ENCODE measurements around the gene ICA1L. TPM values are rescaled to one million over a fixed set of nuclear protein-coding genes. Genes with fewer than 3 reads are reported as not detected.

The ICA1L gene
- total RNA-seq, 4 donors from 2014 or later = 12.1 to 35.7 (median 17.5) TPM

DNA sequence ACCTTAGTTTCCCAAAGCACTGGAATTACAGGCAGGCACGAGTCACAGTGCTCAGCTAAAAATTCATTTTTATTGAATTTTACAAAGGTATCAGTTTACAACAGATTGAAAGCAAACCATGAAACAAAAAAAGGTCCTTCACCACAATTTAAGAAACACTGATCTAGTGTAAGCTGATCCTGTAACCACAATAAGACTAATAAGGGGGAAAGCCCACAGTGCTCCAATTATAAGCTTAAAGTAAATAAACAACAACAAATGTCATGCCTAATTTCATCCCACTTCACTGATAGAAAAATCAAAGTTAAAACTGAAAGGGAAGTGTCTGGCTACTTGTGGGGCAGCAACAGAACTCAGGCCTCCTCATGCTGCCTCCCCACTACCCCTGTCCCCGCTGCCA is 49.2 kb downstream of the ICA1L start:
- H3K9me3 ChIP-seq = no peaks in the 10 kb centered on the region
- 94 to 96% methylated on average over 2 of the region's 2 CpGs for WGBS, 2 donors
- H3K27me3 ChIP-seq = no peaks in the 10 kb centered on the region
- no peaks in the 10 kb centered on the region for H3K36me3 ChIP-seq
- TF ChIP-seq, protein P1, sequence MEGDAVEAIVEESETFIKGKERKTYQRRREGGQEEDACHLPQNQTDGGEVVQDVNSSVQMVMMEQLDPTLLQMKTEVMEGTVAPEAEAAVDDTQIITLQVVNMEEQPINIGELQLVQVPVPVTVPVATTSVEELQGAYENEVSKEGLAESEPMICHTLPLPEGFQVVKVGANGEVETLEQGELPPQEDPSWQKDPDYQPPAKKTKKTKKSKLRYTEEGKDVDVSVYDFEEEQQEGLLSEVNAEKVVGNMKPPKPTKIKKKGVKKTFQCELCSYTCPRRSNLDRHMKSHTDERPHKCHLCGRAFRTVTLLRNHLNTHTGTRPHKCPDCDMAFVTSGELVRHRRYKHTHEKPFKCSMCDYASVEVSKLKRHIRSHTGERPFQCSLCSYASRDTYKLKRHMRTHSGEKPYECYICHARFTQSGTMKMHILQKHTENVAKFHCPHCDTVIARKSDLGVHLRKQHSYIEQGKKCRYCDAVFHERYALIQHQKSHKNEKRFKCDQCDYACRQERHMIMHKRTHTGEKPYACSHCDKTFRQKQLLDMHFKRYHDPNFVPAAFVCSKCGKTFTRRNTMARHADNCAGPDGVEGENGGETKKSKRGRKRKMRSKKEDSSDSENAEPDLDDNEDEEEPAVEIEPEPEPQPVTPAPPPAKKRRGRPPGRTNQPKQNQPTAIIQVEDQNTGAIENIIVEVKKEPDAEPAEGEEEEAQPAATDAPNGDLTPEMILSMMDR (IDR thresholded peaks at IDR 0.05) = no peak
- intact Hi-C loops (cut with DNase I) = no loop called here
- H3K4me1 ChIP-seq = no peaks in the 10 kb centered on the region
- no peak overlapping the region for H3K27ac ChIP-seq
- H3K4me3 ChIP-seq (replicated peaks in 1 of 3) = no peak overlapping the region
- DNase-seq = no peak

DNA sequence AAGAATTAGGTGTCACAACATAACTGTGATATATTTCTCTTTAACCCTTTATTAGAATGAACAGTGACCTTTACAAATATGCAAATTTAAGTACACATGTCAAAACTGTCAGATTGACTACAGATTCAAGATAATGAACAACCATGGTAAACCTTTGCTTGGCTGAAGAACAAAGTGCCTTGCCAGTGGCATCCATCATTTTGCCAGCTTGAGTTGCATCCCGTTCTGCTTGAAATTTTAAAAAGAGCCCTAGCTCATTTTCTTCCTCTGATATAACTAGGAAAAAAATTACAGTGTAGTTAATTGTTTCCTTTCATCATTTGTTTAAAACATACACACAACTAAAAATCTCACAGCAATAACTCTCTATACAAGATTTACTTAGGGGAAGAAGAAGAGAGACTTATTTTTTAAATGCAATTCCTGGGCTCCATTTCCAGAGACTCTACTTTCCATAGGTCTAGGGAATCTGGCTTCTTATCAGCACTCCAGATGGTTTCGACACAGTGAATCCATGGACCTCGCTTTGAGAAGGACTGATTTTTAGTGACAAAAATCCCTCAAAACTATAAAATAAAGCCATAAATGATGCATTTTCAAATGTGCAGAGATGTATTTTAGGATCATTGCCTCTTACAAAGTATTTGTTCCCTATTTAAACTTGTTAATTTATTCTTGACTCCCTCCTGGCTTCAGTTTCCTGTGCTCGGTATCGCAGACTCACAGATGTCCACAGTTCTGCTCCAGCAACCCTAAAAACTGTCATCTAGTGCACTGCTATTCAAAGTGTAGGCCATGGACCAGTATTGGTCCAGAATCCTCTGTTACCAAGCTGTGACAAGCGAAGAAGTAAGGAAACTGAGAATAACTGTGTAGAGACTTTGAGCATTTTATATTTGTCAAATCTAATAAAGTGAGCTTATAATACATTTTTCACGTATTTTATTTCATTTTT is 50.1 kb downstream of the ICA1L start:
- intact Hi-C loops (cut with DNase I) = no loop called here
- Histone ChIP-seq H3K4me1 (peaks cover under 1% of the 10 kb centered on the region in 2 donors), H3K36me3 (no peaks in the 10 kb centered on the region), H3K9me3 (no peaks in the 10 kb centered on the region), H3K4me3 (replicated peaks in 1 of 3) (no peak overlapping the region), H3K27me3 (no peaks in the 10 kb centered on the region), H3K27ac (no peak overlapping the region)
- 93 to 94% methylated on average over 7 of the region's 7 CpGs for WGBS, 2 donors
- no peak for DNase-seq
- TF ChIP-seq, protein P1 (IDR thresholded peaks at IDR 0.05) = no peak
- no peak for TF ChIP-seq POLR2A (IDR thresholded peaks at IDR 0.05)

DNA sequence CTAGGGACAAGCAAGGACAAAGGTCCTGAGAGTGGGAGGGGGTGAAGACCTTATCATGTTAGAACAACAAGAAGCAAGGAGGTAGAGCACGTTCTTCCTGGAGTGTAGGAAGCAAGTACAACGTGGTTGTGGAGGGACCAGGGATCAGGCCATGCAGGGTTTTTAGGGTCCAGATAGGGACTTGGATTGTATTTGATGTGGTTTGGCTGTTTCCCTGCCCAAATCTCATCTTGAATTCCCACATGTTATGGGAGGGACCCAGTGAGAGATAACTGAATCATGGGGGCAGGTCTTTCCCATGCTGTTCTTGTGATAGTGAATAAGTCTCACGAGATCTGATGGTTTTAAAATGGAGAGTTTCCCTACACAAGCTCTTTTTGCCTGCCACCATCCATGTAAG is 53.2 kb downstream of the ICA1L start:
- peaks cover 15 to 16% of the 10 kb centered on the region in 2 donors for H3K4me1 ChIP-seq
- no peaks in the 10 kb centered on the region for H3K9me3 ChIP-seq
- intact Hi-C loops (cut with DNase I) = no loop called here
- no peak overlapping the region for H3K4me3 ChIP-seq (replicated peaks in 1 of 3)
- WGBS, 2 donors = 69 to 71% methylated on average over 3 of the region's 3 CpGs
- no peaks in the 10 kb centered on the region for H3K27me3 ChIP-seq
- no peaks in the 10 kb centered on the region for H3K36me3 ChIP-seq
- no peak for TF ChIP-seq POLR2A (IDR thresholded peaks at IDR 0.05)
- TF ChIP-seq, protein P1 (IDR thresholded peaks at IDR 0.05) = no peak
- no peak overlapping the region for H3K27ac ChIP-seq
- DNase-seq = no peak

DNA sequence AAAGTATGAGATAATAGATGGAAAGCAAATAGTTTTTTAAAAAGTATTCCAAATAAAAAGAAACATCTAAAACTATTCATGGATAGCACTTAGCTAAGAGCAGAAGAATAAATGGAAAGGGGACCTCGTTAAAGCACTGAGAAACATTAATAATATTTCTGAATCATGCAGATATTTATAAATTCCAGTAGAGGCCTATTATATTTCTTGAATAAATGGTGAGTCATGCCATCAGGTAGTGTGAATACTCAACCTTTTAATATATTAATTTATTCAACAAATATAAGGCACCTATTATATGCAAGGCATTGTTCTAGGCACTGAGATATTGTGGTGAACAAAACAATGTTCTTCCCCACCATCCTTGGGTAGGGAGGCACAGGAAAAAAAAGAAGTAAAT is 53.8 kb downstream of the ICA1L start:
- Histone ChIP-seq H3K9me3 (no peaks in the 10 kb centered on the region), H3K4me1 (peaks cover 15 to 16% of the 10 kb centered on the region in 2 donors), H3K27me3 (no peaks in the 10 kb centered on the region), H3K4me3 (replicated peaks in 1 of 3) (no peak overlapping the region), H3K27ac (no peak overlapping the region), H3K36me3 (no peaks in the 10 kb centered on the region)
- DNase-seq = no peak
- intact Hi-C loops (cut with DNase I) = no loop called here
- WGBS, 2 donors = 92 to 94% methylated on average over 1 of the region's 1 CpG
- TF ChIP-seq POLR2A (IDR thresholded peaks at IDR 0.05) = no peak
- TF ChIP-seq, protein P1 (IDR thresholded peaks at IDR 0.05) = no peak

Data from thyroid gland (tissue), 4 donors.